ENCODE measurements around the gene HNF1B. TPM values are rescaled to one million over a fixed set of nuclear protein-coding genes. Genes with fewer than 3 reads are reported as not detected.

HNF1B gene
- total and polyA plus RNA-seq, 4 donors: 4.1 to 18.9 (median 12.4) TPM

DNA sequence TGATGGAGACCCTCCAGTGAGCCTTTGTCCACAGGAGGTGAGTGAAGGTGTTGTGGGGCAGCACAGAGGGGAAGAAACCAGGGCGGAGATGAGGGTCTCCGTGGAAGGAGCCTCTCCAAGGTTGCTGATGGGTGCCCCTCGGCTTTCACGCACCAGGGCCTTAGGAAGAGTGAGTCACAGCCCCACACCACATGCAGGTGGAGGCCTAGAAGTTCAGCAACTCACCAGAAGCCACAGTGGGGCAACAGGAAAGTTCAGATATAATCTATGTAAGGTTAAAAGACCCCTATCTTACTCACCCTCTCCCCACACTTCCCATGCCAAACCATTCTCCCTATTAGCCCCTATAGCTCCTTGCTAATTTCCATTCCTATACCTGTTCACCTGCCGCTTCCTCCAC is 9.5 kb upstream of the HNF1B start:
- TF ChIP-seq, protein P1, sequence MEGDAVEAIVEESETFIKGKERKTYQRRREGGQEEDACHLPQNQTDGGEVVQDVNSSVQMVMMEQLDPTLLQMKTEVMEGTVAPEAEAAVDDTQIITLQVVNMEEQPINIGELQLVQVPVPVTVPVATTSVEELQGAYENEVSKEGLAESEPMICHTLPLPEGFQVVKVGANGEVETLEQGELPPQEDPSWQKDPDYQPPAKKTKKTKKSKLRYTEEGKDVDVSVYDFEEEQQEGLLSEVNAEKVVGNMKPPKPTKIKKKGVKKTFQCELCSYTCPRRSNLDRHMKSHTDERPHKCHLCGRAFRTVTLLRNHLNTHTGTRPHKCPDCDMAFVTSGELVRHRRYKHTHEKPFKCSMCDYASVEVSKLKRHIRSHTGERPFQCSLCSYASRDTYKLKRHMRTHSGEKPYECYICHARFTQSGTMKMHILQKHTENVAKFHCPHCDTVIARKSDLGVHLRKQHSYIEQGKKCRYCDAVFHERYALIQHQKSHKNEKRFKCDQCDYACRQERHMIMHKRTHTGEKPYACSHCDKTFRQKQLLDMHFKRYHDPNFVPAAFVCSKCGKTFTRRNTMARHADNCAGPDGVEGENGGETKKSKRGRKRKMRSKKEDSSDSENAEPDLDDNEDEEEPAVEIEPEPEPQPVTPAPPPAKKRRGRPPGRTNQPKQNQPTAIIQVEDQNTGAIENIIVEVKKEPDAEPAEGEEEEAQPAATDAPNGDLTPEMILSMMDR (IDR thresholded peaks at IDR 0.05; ENCODE audit: control extremely low read depth, extremely low read depth): no peak
- Histone ChIP-seq H3K4me3 (no peak overlapping the region), H3K27me3 (ENCODE audit: control insufficient read depth in 3 of 3, insufficient read depth in 3 of 3, low read length in 2 of 3) (peaks cover 0 to 11% (median 0%) of the 10 kb centered on the region in 3 donors), H3K4me1 (ENCODE audit: control insufficient read depth in 5 of 5, insufficient read depth in 5 of 5, low read length in 5 of 5) (no peaks in the 10 kb centered on the region), H3K27ac (ENCODE audit: low read depth in 1 of 2, low read length in 1 of 2) (no peak overlapping the region), H3K9me3 (ENCODE audit: control insufficient read depth in 4 of 4, insufficient read depth in 3 of 4, low read length in 3 of 4) (no peaks in the 10 kb centered on the region), H3K9ac (ENCODE audit: insufficient read depth in 1 of 2, low read length in 2 of 2) (no peak overlapping the region), H3K36me3 (ENCODE audit: control insufficient read depth in 4 of 4, insufficient read depth in 4 of 4, low read length in 4 of 4) (no peaks in the 10 kb centered on the region)
- DNase-seq (no peak), ATAC-seq (ENCODE audit: insufficient read depth, low FRiP score) (no peak)
- 93 to 94% methylated on average over 5 of the region's 5 CpGs for WGBS, 2 donors

DNA sequence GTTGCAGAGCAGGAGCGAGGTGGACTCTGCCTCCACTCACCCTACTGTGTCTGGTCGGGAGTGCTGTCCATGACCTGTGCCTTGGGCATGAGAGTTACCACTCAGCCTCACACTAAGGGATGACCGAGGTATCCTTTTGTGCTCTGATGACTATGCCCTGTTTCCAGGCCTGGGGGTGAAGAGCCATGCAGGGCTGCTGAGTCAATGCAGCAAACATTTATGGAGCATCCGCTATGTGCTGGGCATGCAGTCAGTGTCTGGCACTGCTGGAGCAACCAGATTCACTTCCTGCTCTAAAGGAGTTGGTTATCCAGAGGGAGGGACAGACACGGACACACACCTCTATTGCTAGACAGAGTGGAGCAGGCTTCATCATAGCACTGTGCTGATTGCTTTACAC is 7.6 kb upstream of the HNF1B start:
- no peak overlapping the region for H3K27ac ChIP-seq (ENCODE audit: low read depth in 1 of 2, low read length in 1 of 2)
- no peaks in the 10 kb centered on the region for H3K4me1 ChIP-seq (ENCODE audit: control insufficient read depth in 5 of 5, insufficient read depth in 5 of 5, low read length in 5 of 5)
- H3K27me3 ChIP-seq (ENCODE audit: control insufficient read depth in 3 of 3, insufficient read depth in 3 of 3, low read length in 2 of 3): peaks cover 0 to 16% (median 10%) of the 10 kb centered on the region in 3 donors
- H3K36me3 ChIP-seq (ENCODE audit: control insufficient read depth in 4 of 4, insufficient read depth in 4 of 4, low read length in 4 of 4): no peaks in the 10 kb centered on the region
- H3K9me3 ChIP-seq (ENCODE audit: control insufficient read depth in 4 of 4, insufficient read depth in 3 of 4, low read length in 3 of 4): no peaks in the 10 kb centered on the region
- H3K9ac ChIP-seq (ENCODE audit: insufficient read depth in 1 of 2, low read length in 2 of 2): no peak overlapping the region
- 85 to 90% methylated on average over 5 of the region's 5 CpGs for WGBS, 2 donors
- DNase-seq (no peak), ATAC-seq (ENCODE audit: insufficient read depth, low FRiP score) (no peak)
- TF ChIP-seq, protein P1 (IDR thresholded peaks at IDR 0.05; ENCODE audit: control extremely low read depth, extremely low read depth): no peak
- no peak overlapping the region for H3K4me3 ChIP-seq

DNA sequence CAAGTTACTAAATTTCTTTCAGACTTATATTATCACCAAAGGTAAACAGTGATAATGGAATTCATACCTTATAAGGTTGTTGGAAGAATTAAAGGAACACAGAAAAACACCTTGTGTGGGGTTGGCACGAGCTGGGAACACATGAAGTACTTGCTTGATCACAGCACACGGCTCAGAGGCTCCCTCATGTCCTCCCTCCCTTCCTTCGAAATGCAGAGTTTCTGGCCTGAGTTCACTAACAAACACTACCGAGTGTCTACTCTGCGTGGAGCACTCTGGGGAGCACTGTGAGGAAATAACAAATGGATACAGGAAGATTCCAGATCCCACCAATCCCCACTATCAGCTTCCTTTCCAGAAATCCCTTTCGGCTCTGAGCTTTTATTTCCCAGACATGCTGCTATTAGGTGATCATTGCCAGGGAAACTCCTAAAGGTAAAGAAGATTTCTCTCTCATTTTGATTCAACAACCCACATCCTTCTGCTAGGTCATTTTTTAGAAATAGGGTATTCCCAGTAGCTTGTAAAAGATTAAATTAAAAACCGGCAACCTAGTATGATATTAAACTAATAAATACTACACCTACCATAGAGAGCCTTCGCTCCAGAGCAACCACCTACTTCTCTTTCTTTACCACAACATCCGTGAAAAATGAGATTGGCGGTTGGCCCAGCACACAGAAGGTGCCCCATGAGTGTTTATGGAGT is 6.1 kb upstream of the HNF1B start:
- no peaks in the 10 kb centered on the region for H3K9me3 ChIP-seq (ENCODE audit: control insufficient read depth in 4 of 4, insufficient read depth in 3 of 4, low read length in 3 of 4)
- ATAC-seq (ENCODE audit: insufficient read depth, low FRiP score): no peak
- peaks cover 0 to 29% (median 23%) of the 10 kb centered on the region in 3 donors for H3K27me3 ChIP-seq (ENCODE audit: control insufficient read depth in 3 of 3, insufficient read depth in 3 of 3, low read length in 2 of 3)
- H3K27ac ChIP-seq (ENCODE audit: low read depth in 1 of 2, low read length in 1 of 2): no peak overlapping the region
- WGBS, 2 donors: 57 to 62% methylated on average over 10 of the region's 10 CpGs
- TF ChIP-seq, protein P1 (IDR thresholded peaks at IDR 0.05; ENCODE audit: control extremely low read depth, extremely low read depth): no peak
- H3K4me1 ChIP-seq (ENCODE audit: control insufficient read depth in 5 of 5, insufficient read depth in 5 of 5, low read length in 5 of 5): peaks cover 0 to 2% (median 0%) of the 10 kb centered on the region in 5 donors
- H3K36me3 ChIP-seq (ENCODE audit: control insufficient read depth in 4 of 4, insufficient read depth in 4 of 4, low read length in 4 of 4): no peaks in the 10 kb centered on the region
- H3K4me3 ChIP-seq: no peak overlapping the region
- no peak overlapping the region for H3K9ac ChIP-seq (ENCODE audit: insufficient read depth in 1 of 2, low read length in 2 of 2)
- DNase-seq: no peak

Measured in lung (tissue), 12 donors.